ENCODE measurements around the gene ASGR2.

DNA sequence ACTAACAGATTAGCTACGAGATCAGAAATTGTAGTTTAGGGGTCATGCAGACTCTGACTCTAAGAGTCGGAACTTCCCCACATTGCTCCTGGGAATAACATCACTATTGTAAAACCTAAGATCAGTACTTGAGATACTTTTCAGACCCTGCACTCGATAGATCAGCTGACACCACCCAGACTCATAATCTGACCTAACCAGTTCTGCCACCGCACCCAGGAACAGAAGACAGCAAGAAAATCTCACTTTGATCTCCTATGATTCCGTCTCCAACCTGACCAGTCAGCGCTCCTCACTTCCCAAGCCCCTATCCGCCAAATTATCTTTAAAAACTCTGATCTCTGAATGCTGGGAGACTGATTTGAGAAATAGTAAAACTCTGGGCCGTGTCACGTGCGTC is 27.2 kb upstream of the ASGR2 start:
- TF ChIP-seq EZH2phosphoT487 (IDR thresholded peaks at IDR 0.05) (no peak), CTCF (IDR thresholded peaks at IDR 0.05) (no peak)

Measured in neural progenitor cell (in vitro differentiated cells).